K562 (cell line): ENCODE measurements around the gene C12orf43. TPM values are rescaled to one million over a fixed set of nuclear protein-coding genes. Genes with fewer than 3 reads are reported as not detected.
A peak's percentile ranks its signal among the peaks of the same experiment; 100 is the strongest.

ENCODE experiments used
- ASH1L ChIP-seq: fragments of 450-650 bp; IDR thresholded peaks from 2 replicates; pipeline ENCODE4 v1.6.1; 2018; ENCODE audit warnings: borderline replicate concordance, mild to moderate bottlenecking, low read depth; ENCODE audit not compliant: partially characterized antibody
- ETV1 ChIP-seq: fragments of 450-650 bp; conservative IDR thresholded peaks from 2 replicates; pipeline ENCODE4 v1.6.1; 2016; ENCODE audit warnings: missing genetic modification characterization, control low read depth, low read depth, missing compliant biosample characterization
- L3MBTL2 ChIP-seq: fragments of 450-650 bp; IDR thresholded peaks from 2 replicates; pipeline ENCODE4 v1.6.1; 2016; ENCODE audit warnings: mild to moderate bottlenecking, moderate library complexity
- LARP7 ChIP-seq: fragments of 450-650 bp; IDR thresholded peaks from 2 replicates; pipeline ENCODE4 v1.6.1; 2016
- MAFG ChIP-seq: fragments of 450-650 bp; conservative IDR thresholded peaks from 2 replicates; pipeline ENCODE4 v1.6.1; 2016; ENCODE audit warnings: missing genetic modification characterization, missing compliant biosample characterization
- PTBP1 ChIP-seq: fragments of 200-400 bp; formaldehyde crosslinking; IDR thresholded peaks from 2 replicates; pipeline ENCODE4 v1.6.1; 2017; ENCODE audit warnings: low read depth, low read length
- SPI1 ChIP-seq: IDR thresholded peaks from 2 replicates; pipeline ENCODE4 v1.6.1; 2011; ENCODE audit warnings: low read depth, low read length, control low read depth, borderline replicate concordance
- ZNF583 ChIP-seq: fragments of 250-450 bp; sonication (Bioruptor Pico); IDR thresholded peaks from 2 replicates; pipeline ENCODE4 v1.4.0; 2020
- polyA plus RNA-seq, 8 experiments: library from polyadenylated mRNA; depleted of rRNA in 4 of 8; stranded (reverse) in 5 of 8; unstranded in 3 of 8; fragments of >200 nt; fragmentation: Nextera tagmentation in 2 of 8; fragmentation: Illumina TruSeq in 1 of 8; extraction: Ambion mirVana in 2 of 8; extraction: Trizol in 1 of 8; gene quantifications; 2 replicates each; pipeline versions ENCODE4 v1.2.1 to v1.2.3, GENCODE V29; 2011 to 2014; ENCODE audit warnings: inconsistent platforms in 1 of 8, missing spikeins in 1 of 8
- total RNA-seq, 7 experiments: library from RNA; depleted of rRNA in 6 of 7; stranded (reverse); fragments of >200 nt in 6 of 7; fragmentation: Illumina TruSeq in 2 of 7; extraction: Trizol in 2 of 7; gene quantifications; 2 replicates each; pipeline versions ENCODE4 v1.2.1 to v1.2.3, GENCODE V29; 2011 to 2021; ENCODE audit warnings: low replicate concordance in 1 of 7
- TF ChIP-seq, protein P1 (sequence below), 2 experiments: fragments of 450-650 bp; formaldehyde crosslinking in 1 of 2; IDR thresholded peaks; 2 replicates each; pipeline versions ENCODE4 v1.4.0 to v1.6.1; 2014 to 2020; ENCODE audit warnings: mild to moderate bottlenecking in 2 of 2, borderline replicate concordance in 1 of 2, low read depth in 1 of 2
- TF ChIP-seq, protein P2 (sequence below): fragments of 450-650 bp; IDR thresholded peaks from 2 replicates; pipeline ENCODE4 v1.6.1; 2016; ENCODE audit warnings: missing biosample characterization, missing genetic modification characterization
- TF ChIP-seq, protein P3 (sequence below): IDR thresholded peaks from 2 replicates; pipeline ENCODE4 v1.6.1; 2016; ENCODE audit warnings: missing genetic modification characterization, missing compliant biosample characterization
- TF ChIP-seq, protein P4 (sequence below): fragments of 450-650 bp; IDR thresholded peaks from 2 replicates; pipeline ENCODE4 v1.6.1; 2016

Gene C12orf43
- total and polyA plus RNA-seq, 9 of the 15 experiments (the other 6 are each of a cell fraction or from before 2014, with no cell fraction given): 4.3 to 22.2 (median 16.8) TPM

DNA sequence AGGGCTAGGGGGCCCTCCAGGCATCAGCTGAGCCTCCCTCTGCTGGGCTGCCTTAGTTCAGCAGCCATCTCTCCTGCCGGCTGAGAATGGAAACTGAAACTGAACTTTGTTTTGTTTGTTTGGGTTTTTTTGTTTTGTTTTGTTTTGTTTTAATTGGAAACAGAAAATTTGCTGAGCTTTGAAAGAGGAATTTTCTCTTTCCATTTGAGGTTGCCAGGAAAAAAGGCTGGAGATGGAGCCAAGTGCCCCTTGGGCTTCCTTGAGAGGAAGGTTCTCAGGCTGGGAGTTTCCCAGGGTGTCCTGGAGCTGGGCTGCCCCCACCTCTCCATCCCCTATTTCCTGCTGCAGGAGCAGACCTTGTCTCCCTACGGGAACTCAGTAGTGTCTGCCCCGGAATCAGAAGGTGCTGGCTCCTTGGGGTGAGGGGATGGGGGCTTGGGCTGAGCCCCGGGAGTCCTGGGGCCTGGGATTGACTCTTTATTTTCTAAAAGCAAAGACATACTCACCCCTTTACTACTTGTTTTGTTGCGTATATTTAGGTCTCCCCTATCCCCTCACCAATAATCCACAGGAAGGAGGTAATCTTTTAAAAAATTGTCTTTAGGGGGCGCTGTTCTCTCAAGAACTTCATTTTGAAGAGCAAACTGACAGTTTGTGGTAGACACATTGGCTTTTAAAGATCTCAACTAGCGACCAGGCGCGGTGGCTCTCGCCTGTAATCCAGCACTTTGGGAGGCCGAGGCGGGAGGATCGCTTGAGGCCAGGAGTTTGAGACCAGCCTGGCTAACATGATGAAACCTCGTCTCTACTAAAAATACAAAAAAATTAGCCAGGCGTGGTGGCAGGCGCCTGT is 44.1 kb upstream of the C12orf43 start (continued):
- TF ChIP-seq, protein P1, sequence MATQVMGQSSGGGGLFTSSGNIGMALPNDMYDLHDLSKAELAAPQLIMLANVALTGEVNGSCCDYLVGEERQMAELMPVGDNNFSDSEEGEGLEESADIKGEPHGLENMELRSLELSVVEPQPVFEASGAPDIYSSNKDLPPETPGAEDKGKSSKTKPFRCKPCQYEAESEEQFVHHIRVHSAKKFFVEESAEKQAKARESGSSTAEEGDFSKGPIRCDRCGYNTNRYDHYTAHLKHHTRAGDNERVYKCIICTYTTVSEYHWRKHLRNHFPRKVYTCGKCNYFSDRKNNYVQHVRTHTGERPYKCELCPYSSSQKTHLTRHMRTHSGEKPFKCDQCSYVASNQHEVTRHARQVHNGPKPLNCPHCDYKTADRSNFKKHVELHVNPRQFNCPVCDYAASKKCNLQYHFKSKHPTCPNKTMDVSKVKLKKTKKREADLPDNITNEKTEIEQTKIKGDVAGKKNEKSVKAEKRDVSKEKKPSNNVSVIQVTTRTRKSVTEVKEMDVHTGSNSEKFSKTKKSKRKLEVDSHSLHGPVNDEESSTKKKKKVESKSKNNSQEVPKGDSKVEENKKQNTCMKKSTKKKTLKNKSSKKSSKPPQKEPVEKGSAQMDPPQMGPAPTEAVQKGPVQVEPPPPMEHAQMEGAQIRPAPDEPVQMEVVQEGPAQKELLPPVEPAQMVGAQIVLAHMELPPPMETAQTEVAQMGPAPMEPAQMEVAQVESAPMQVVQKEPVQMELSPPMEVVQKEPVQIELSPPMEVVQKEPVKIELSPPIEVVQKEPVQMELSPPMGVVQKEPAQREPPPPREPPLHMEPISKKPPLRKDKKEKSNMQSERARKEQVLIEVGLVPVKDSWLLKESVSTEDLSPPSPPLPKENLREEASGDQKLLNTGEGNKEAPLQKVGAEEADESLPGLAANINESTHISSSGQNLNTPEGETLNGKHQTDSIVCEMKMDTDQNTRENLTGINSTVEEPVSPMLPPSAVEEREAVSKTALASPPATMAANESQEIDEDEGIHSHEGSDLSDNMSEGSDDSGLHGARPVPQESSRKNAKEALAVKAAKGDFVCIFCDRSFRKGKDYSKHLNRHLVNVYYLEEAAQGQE (IDR thresholded peaks at IDR 0.05; ENCODE audit: borderline replicate concordance): peak; percentile 42; the same call in 1 of the 2 replicates
- TF ChIP-seq, protein P1 (CRISPR knock-in tag; IDR thresholded peaks at IDR 0.05; ENCODE audit: low read depth): no peak
- no peak for TF ChIP-seq ZNF583 (CRISPR knock-in tag)
- peak; percentile 46; the same call in 1 of the 2 replicates for TF ChIP-seq MAFG
- TF ChIP-seq SPI1: no peak
- no peak for TF ChIP-seq LARP7
- no peak for TF ChIP-seq ASH1L
- TF ChIP-seq, protein P2, sequence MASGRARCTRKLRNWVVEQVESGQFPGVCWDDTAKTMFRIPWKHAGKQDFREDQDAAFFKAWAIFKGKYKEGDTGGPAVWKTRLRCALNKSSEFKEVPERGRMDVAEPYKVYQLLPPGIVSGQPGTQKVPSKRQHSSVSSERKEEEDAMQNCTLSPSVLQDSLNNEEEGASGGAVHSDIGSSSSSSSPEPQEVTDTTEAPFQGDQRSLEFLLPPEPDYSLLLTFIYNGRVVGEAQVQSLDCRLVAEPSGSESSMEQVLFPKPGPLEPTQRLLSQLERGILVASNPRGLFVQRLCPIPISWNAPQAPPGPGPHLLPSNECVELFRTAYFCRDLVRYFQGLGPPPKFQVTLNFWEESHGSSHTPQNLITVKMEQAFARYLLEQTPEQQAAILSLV (tag): peak; percentile 60
- TF ChIP-seq L3MBTL2: 0 out of 2 replicates have a peak, but pooled peaks have one; percentile 12
- TF ChIP-seq, protein P3, sequence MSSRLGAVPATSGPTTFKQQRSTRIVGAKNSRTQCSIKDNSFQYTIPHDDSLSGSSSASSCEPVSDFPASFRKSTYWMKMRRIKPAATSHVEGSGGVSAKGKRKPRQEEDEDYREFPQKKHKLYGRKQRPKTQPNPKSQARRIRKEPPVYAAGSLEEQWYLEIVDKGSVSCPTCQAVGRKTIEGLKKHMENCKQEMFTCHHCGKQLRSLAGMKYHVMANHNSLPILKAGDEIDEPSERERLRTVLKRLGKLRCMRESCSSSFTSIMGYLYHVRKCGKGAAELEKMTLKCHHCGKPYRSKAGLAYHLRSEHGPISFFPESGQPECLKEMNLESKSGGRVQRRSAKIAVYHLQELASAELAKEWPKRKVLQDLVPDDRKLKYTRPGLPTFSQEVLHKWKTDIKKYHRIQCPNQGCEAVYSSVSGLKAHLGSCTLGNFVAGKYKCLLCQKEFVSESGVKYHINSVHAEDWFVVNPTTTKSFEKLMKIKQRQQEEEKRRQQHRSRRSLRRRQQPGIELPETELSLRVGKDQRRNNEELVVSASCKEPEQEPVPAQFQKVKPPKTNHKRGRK (tag): no peak
- TF ChIP-seq ETV1: 0 out of 2 replicates have a peak, but pooled peaks have one; percentile 29
- TF ChIP-seq PTBP1: no peak
- TF ChIP-seq, protein P4, sequence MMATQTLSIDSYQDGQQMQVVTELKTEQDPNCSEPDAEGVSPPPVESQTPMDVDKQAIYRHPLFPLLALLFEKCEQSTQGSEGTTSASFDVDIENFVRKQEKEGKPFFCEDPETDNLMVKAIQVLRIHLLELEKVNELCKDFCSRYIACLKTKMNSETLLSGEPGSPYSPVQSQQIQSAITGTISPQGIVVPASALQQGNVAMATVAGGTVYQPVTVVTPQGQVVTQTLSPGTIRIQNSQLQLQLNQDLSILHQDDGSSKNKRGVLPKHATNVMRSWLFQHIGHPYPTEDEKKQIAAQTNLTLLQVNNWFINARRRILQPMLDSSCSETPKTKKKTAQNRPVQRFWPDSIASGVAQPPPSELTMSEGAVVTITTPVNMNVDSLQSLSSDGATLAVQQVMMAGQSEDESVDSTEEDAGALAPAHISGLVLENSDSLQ: peak; percentile 79
